ENCODE results near the gene TNNC1.

- TF ChIP-seq CTCF (conservative IDR thresholded peaks at IDR 0.05 in 1 of 2, IDR thresholded peaks at IDR 0.05 in 1 of 2; ENCODE audit: low read depth in 1 of 2, low read length in 2 of 2), result no peak
- no peak for TF ChIP-seq EZH2 (IDR thresholded peaks at IDR 0.05; ENCODE audit: low read length, missing control alignments)
Observed at GRCh38 chr3:52456169-52456799, 2.4 kb upstream of the TNNC1 start.
